Panc1 (cell line): Measurements from ENCODE around the gene PCDH15. TPM values are rescaled to one million over a fixed set of nuclear protein-coding genes. Genes with fewer than 3 reads are reported as not detected.

ENCODE experiments used
- ATAC-seq: fragments of 200-7000 bp; cut with Tn5 transposase; 2 replicates; pipeline ENCODE4 v1.9.1; 2020; ENCODE audit warnings: mild to moderate bottlenecking, moderate library complexity
- BruUV-seq: library from RNA; stranded (reverse); fragments of 400-500 nt; replicated peaks from 2 replicates; lab custom pipeline; 2021; lab: Mats Ljungman, UMichigan
- CTCF ChIA-PET: fragments of 300-600 bp; sonication (Branson Sonifier 250); formaldehyde crosslinking; loops from one replicate; lab custom pipeline; 2022; ENCODE audit warnings: antibody characterized with exemption; lab: Charles Lee
- POLR2A ChIA-PET: fragments of 300-600 bp; sonication (Branson Sonifier 250); formaldehyde crosslinking; loops from one replicate; lab custom pipeline; 2022; ENCODE audit warnings: antibody characterized with exemption; lab: Charles Lee
- DNase-seq: peaks from one replicate; pipeline ENCODE4 v3.0.0-alpha.2; 2010; ENCODE audit warnings: low read depth, low spot score
- H3K27ac ChIP-seq: 2 replicates; pipeline ENCODE4 v1.5.1; 2011; ENCODE audit warnings: mild to moderate bottlenecking, low read length, inconsistent platforms
- H3K27me3 ChIP-seq: fragments of 200-500 bp; sonication (Bioruptor generic); 2 replicates; pipeline ENCODE4 v1.6.0; 2014; ENCODE audit warnings: low read length, inconsistent platforms; ENCODE audit not compliant: control insufficient read depth, insufficient read depth
- H3K36me3 ChIP-seq: fragments of 200-500 bp; sonication (Bioruptor generic); 2 replicates; pipeline ENCODE4 v1.5.1; 2014; ENCODE audit warnings: inconsistent platforms, mild to moderate bottlenecking, low read length, moderate library complexity; ENCODE audit not compliant: control insufficient read depth, insufficient read depth
- H3K4me1 ChIP-seq: 2 replicates; pipeline ENCODE4 v1.5.1; 2011; ENCODE audit warnings: inconsistent platforms, mild to moderate bottlenecking, low read length, moderate library complexity; ENCODE audit not compliant: control insufficient read depth, insufficient read depth
- H3K4me3 ChIP-seq, 2 experiments: 2 replicates each; pipeline ENCODE4 v1.5.1; 2011 to 2012; ENCODE audit warnings: low read depth in 2 of 2, low read length in 2 of 2, mild to moderate bottlenecking in 2 of 2, inconsistent platforms in 1 of 2, moderate library complexity in 1 of 2
- H3K9me3 ChIP-seq: fragments of 200-500 bp; sonication (Bioruptor generic); 2 replicates; pipeline ENCODE4 v1.5.1; 2014; ENCODE audit warnings: low read depth, mild to moderate bottlenecking, inconsistent platforms, low read length, moderate library complexity; ENCODE audit not compliant: control insufficient read depth, insufficient read depth
- CTCF ChIP-seq: fragments of 450-650 bp; IDR thresholded peaks from 2 replicates; pipeline ENCODE4 v1.5.1; 2017; ENCODE audit warnings: mild to moderate bottlenecking
- POLR2AphosphoS5 ChIP-seq: IDR thresholded peaks from 2 replicates; pipeline ENCODE4 v1.6.1; 2012; ENCODE audit warnings: mild to moderate bottlenecking, low read depth, low read length, moderate library complexity
- REST ChIP-seq, 2 experiments: IDR thresholded peaks; 2 replicates each; pipeline ENCODE4 v1.6.1; 2011 to 2012; ENCODE audit warnings: low read depth in 2 of 2, control low read depth in 1 of 2, low read length in 1 of 2, mild to moderate bottlenecking in 1 of 2, moderate library complexity in 1 of 2; ENCODE audit not compliant: insufficient read depth in 1 of 2
- SIN3A ChIP-seq: IDR thresholded peaks from 2 replicates; pipeline ENCODE4 v1.6.1; 2012; ENCODE audit warnings: low read depth, mild to moderate bottlenecking, low read length, moderate library complexity, borderline replicate concordance; ENCODE audit not compliant: insufficient read depth
- TCF7L2 ChIP-seq: IDR thresholded peaks from 2 replicates; pipeline ENCODE4 v1.6.1; 2011; ENCODE audit warnings: mild to moderate bottlenecking, low read depth, low read length, inconsistent platforms
- in situ Hi-C: cut with HindIII; loops from 2 replicates; pipeline ENCODE4 v1.10.0; 2016; ENCODE audit warnings: low sequenced_read_pairs, low pct_unique_long_range_greater_than_20kb
- intact Hi-C: fragments of 100-400 bp; cut with micrococcal nuclease; formaldehyde crosslinking; loops from one replicate; pipeline ENCODE4 v1.10.0; 2022; ENCODE audit not compliant: unreplicated experiment
- total RNA-seq: library from RNA; stranded (reverse); gene quantifications from one replicate; pipeline ENCODE4 v1.2.1, GENCODE V29; 2021; ENCODE audit not compliant: unreplicated experiment

The PCDH15 gene
- total RNA-seq, 1 experiment from 2014 or later: 0.18 TPM

- H3K36me3 ChIP-seq: no peaks in the 10 kb centered on the region
- DNase-seq (no peak), ATAC-seq (no peak)
- H3K4me3 ChIP-seq: no peak overlapping the region
- in situ Hi-C loops (no loop called here), intact Hi-C loops (no loop called here)
- H3K9me3 ChIP-seq: no peaks in the 10 kb centered on the region
- no peak overlapping the region for H3K27ac ChIP-seq
- CTCF ChIA-PET: no interaction called here
- POLR2A ChIA-PET: no interaction called here
- no TSS peak for BruUV-seq
- no peak for TF ChIP-seq POLR2AphosphoS5
- TF ChIP-seq SIN3A: no peak
- no peaks in the 10 kb centered on the region for H3K27me3 ChIP-seq
- no peaks in the 10 kb centered on the region for H3K4me1 ChIP-seq
Measured at GRCh38 chr10:54124209-54124885, 676.7 kb downstream of the PCDH15 start.

GRCh38 chr10:54120806-54121205 lies 680.2 kb downstream of the PCDH15 start:
- Histone ChIP-seq H3K4me3 (no peak overlapping the region), H3K36me3 (no peaks in the 10 kb centered on the region), H3K27me3 (no peaks in the 10 kb centered on the region), H3K27ac (no peak overlapping the region), H3K4me1 (no peaks in the 10 kb centered on the region), H3K9me3 (no peaks in the 10 kb centered on the region)
- POLR2A ChIA-PET: no interaction called here
- DNase-seq (no peak), ATAC-seq (no peak)
- BruUV-seq: no TSS peak
- intact Hi-C loops: no loop called here
- in situ Hi-C loops: no loop called here
- CTCF ChIA-PET: no interaction called here
- TF ChIP-seq SIN3A (no peak), REST (IDR thresholded peaks at IDR 0.05; ENCODE audit: insufficient read depth in 1 of 2, low read depth in 2 of 2, low read length in 1 of 2) (no peak), CTCF (no peak), TCF7L2 (no peak), POLR2AphosphoS5 (no peak)

GRCh38 chr10:54108961-54109360 lies 692.1 kb downstream of the PCDH15 start:
- no peaks in the 10 kb centered on the region for H3K27me3 ChIP-seq
- ChIA-PET POLR2A (interaction anchor here (0.6 kb wide), 1 partner anchor 1101 kb away, joined by 3 read pairs; no protein-coding TSS in a partner anchor), CTCF (no interaction called here)
- intact Hi-C loops: no loop called here
- TF ChIP-seq CTCF (no peak), REST (IDR thresholded peaks at IDR 0.05; ENCODE audit: insufficient read depth in 1 of 2, low read depth in 2 of 2, low read length in 1 of 2) (no peak), SIN3A (no peak), POLR2AphosphoS5 (no peak), TCF7L2 (no peak)
- ATAC-seq (no peak), DNase-seq (no peak)
- in situ Hi-C loops: no loop called here
- H3K4me3 ChIP-seq: no peak overlapping the region
- H3K9me3 ChIP-seq: no peaks in the 10 kb centered on the region; the same call in 1 of the 2 replicates
- BruUV-seq: no TSS peak
- H3K36me3 ChIP-seq: no peaks in the 10 kb centered on the region
- no peak overlapping the region for H3K27ac ChIP-seq
- H3K4me1 ChIP-seq: no peaks in the 10 kb centered on the region
